H9 (cell line): ENCODE results near the gene COA6. TPM values are rescaled to one million over a fixed set of nuclear protein-coding genes. Genes with fewer than 3 reads are reported as not detected.

Experiments used
- DNase-seq: peaks from one replicate; pipeline ENCODE4 v3.0.0-alpha.2; 2017
- H2AFZ ChIP-seq: one replicate; pipeline ENCODE4 v1.6.1; 2013; ENCODE audit warnings: mild to moderate bottlenecking, low read length, control low read depth, moderate library complexity
- H2AK5ac ChIP-seq: 2 replicates; pipeline ENCODE4 v1.6.1; 2013; ENCODE audit warnings: low read length, control low read depth, mixed read lengths; ENCODE audit not compliant: insufficient read length
- H2BK120ac ChIP-seq: one replicate; pipeline ENCODE4 v1.6.1; 2013; ENCODE audit warnings: low read depth, mild to moderate bottlenecking, low read length, control low read depth, inconsistent platforms; ENCODE audit not compliant: poor library complexity, severe bottlenecking
- H2BK12ac ChIP-seq: 2 replicates; pipeline ENCODE4 v1.6.1; 2013; ENCODE audit warnings: low read length, control low read depth, mixed read lengths, low read depth; ENCODE audit not compliant: insufficient read length
- H2BK15ac ChIP-seq: 2 replicates; pipeline ENCODE4 v1.6.1; 2013; ENCODE audit warnings: low read depth, low read length, control low read depth
- H2BK20ac ChIP-seq: one replicate; pipeline ENCODE4 v1.6.1; 2013; ENCODE audit warnings: low read depth, mild to moderate bottlenecking, low read length, control low read depth, inconsistent platforms; ENCODE audit not compliant: poor library complexity, severe bottlenecking
- H2BK5ac ChIP-seq: 2 replicates; pipeline ENCODE4 v1.6.1; 2013; ENCODE audit warnings: low read length, control low read depth, mixed read lengths; ENCODE audit not compliant: insufficient read length
- H3K14ac ChIP-seq: 2 replicates; pipeline ENCODE4 v1.6.1; 2013; ENCODE audit warnings: low read length, control low read depth; ENCODE audit not compliant: insufficient read depth
- H3K18ac ChIP-seq: 2 replicates; pipeline ENCODE4 v1.6.1; 2013; ENCODE audit warnings: low read depth, mild to moderate bottlenecking, mixed read lengths, low read length, control low read depth; ENCODE audit not compliant: insufficient read length
- H3K23ac ChIP-seq: 2 replicates; pipeline ENCODE4 v1.6.1; 2013; ENCODE audit warnings: low read length, control low read depth, mixed read lengths, low read depth; ENCODE audit not compliant: insufficient read length
- H3K23me2 ChIP-seq: 2 replicates; pipeline ENCODE4 v1.6.1; 2013; ENCODE audit warnings: low read depth, mild to moderate bottlenecking, mixed read lengths, low read length, control low read depth; ENCODE audit not compliant: insufficient read length, poor library complexity, severe bottlenecking
- H3K27ac ChIP-seq: 2 replicates; pipeline ENCODE4 v1.5.1; 2013; ENCODE audit warnings: low read length, control low read depth, mixed read lengths, low read depth; ENCODE audit not compliant: insufficient read length
- H3K27me3 ChIP-seq: 2 replicates; pipeline ENCODE4 v1.6.1; 2013; ENCODE audit warnings: low read length, control low read depth, inconsistent platforms; ENCODE audit not compliant: insufficient read depth
- H3K4ac ChIP-seq: 2 replicates; pipeline ENCODE4 v1.6.1; 2013; ENCODE audit warnings: low read depth, mild to moderate bottlenecking, control low read depth, inconsistent platforms, low read length, moderate library complexity
- H3K4me1 ChIP-seq: 2 replicates; pipeline ENCODE4 v1.6.1; 2013; ENCODE audit warnings: low read length, control low read depth, inconsistent platforms; ENCODE audit not compliant: insufficient read depth
- H3K4me2 ChIP-seq: 2 replicates; pipeline ENCODE4 v1.6.1; 2013; ENCODE audit warnings: low read length, control low read depth, mixed read lengths; ENCODE audit not compliant: insufficient read length, insufficient read depth
- H3K56ac ChIP-seq: 2 replicates; pipeline ENCODE4 v1.6.1; 2013; ENCODE audit warnings: low read depth, mild to moderate bottlenecking, mixed read lengths, low read length, control low read depth; ENCODE audit not compliant: insufficient read length
- H3K79me1 ChIP-seq: 2 replicates; pipeline ENCODE4 v1.6.1; 2013; ENCODE audit warnings: low read depth, mild to moderate bottlenecking, moderate library complexity, low read length, control low read depth, inconsistent platforms; ENCODE audit not compliant: insufficient read depth, poor library complexity, severe bottlenecking
- H3K79me2 ChIP-seq: 2 replicates; pipeline ENCODE4 v1.6.1; 2013; ENCODE audit warnings: low read length, control low read depth, inconsistent platforms; ENCODE audit not compliant: insufficient read depth
- H3K9ac ChIP-seq: 2 replicates; pipeline ENCODE4 v1.6.1; 2013; ENCODE audit warnings: low read length, control low read depth, mixed read lengths; ENCODE audit not compliant: insufficient read length; ENCODE audit errors: extremely low read depth
- H3K9me3 ChIP-seq: one replicate; pipeline ENCODE4 v1.6.1; 2013; ENCODE audit warnings: low read depth, low read length, inconsistent platforms; ENCODE audit not compliant: control insufficient read depth
- H3T11ph ChIP-seq: one replicate; pipeline ENCODE4 v1.6.1; 2013; ENCODE audit warnings: mild to moderate bottlenecking, low read length, control low read depth, inconsistent platforms
- H4K20me1 ChIP-seq: one replicate; pipeline ENCODE4 v1.6.1; 2013; ENCODE audit not compliant: control insufficient read depth, insufficient read length, insufficient read depth
- H4K5ac ChIP-seq: 2 replicates; pipeline ENCODE4 v1.6.1; 2013; ENCODE audit warnings: low read depth, mild to moderate bottlenecking, mixed read lengths, low read length, control low read depth; ENCODE audit not compliant: insufficient read length
- H4K8ac ChIP-seq: replicated peaks from 2 replicates; pipeline ENCODE4 v1.6.1; 2013; ENCODE audit warnings: low read length, control low read depth, mixed read lengths, low read depth; ENCODE audit not compliant: insufficient read length
- H4K91ac ChIP-seq: 2 replicates; pipeline ENCODE4 v1.6.1; 2013; ENCODE audit warnings: low read depth, mild to moderate bottlenecking, moderate library complexity, mixed read lengths, low read length, control low read depth; ENCODE audit not compliant: insufficient read length
- H3K27ac Mint-ChIP-seq, 3 experiments: 2 replicates in 2 of 3; 3 replicates in 1 of 3; pipeline ENCODE4 v1.8.0; 2020 to 2021; ENCODE audit warnings: mixed read lengths in 3 of 3, mild to moderate bottlenecking in 1 of 3, moderate library complexity in 1 of 3
- H3K27me3 Mint-ChIP-seq: 2 replicates; pipeline ENCODE4 v1.8.0; 2021; ENCODE audit warnings: low read depth, mild to moderate bottlenecking, moderate library complexity, mixed read lengths
- H3K36me3 Mint-ChIP-seq, 3 experiments: 2 replicates in 2 of 3; 3 replicates in 1 of 3; pipeline ENCODE4 v1.8.0; 2020 to 2021; ENCODE audit warnings: low read depth in 3 of 3, mixed read lengths in 3 of 3; ENCODE audit not compliant: insufficient read depth in 1 of 3
- H3K4me1 Mint-ChIP-seq, 2 experiments: 2 replicates each; pipeline ENCODE4 v1.8.0; 2020; ENCODE audit warnings: mixed read lengths in 2 of 2
- H3K4me3 Mint-ChIP-seq, 2 experiments: 2 replicates in 1 of 2; 3 replicates in 1 of 2; pipeline ENCODE4 v1.8.0; 2020 to 2021; ENCODE audit warnings: mild to moderate bottlenecking in 2 of 2, mixed read lengths in 2 of 2, moderate library complexity in 1 of 2
- H3K9me3 Mint-ChIP-seq, 2 experiments: 2 replicates in 1 of 2; 3 replicates in 1 of 2; pipeline ENCODE4 v1.8.0; 2020; ENCODE audit warnings: mild to moderate bottlenecking in 2 of 2, mixed read lengths in 2 of 2, moderate library complexity in 1 of 2
- CTCF ChIP-seq: fragments of 200-600 bp; sonication (generic); conservative IDR thresholded peaks from 3 replicates; pipeline ENCODE4 v1.8.0; 2021; ENCODE audit warnings: antibody characterized with exemption, mild to moderate bottlenecking
- WGBS: extraction: QIAGEN DNeasy Blood & Tissue Kit; methylation state at CpG from one replicate; pipeline ENCODE4 v1.1.7; 2013; ENCODE audit warnings: missing lambda C conversion rate, low lambda C conversion rate, mixed read lengths; ENCODE audit not compliant: insufficient read length; ENCODE audit errors: extremely low coverage; 5-methylcytosine and 5-hydroxymethylcytosine counted together
- total RNA-seq: library from RNA; stranded (reverse); gene quantifications from 2 replicates; pipeline ENCODE4 v1.2.1, GENCODE V29; 2021

Gene COA6
- total RNA-seq, 1 experiment from 2014 or later, result 42.3 TPM

DNA sequence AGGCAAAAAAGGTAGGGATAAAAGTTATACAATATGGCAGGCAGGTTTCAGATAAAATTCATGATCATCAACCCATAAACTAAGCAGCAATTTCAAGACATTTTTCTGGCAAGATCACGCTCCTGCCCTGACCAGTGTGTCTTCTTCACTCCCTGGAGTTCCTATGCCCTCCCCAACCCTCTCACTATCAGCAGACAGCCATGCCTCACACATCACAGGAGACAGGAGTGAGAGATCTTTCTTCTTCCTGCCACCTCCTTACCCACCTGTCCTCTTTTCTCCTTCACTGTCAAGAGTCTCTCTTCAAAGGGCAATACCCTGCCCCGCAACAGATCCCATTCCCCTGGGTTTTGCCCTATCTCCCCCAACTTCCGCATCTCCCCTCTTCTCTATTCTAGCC, 28.4 kb downstream of the COA6 start:
- Histone ChIP-seq H3K4me1 (no peaks in the 10 kb centered on the region), H3K4me2 (no peak overlapping the region), H2BK12ac (no peak overlapping the region), H3K4ac (no peak overlapping the region), H3K27me3 (no peaks in the 10 kb centered on the region), H4K91ac (no peak overlapping the region), H3K27ac (no peak overlapping the region), H2BK5ac (no peak overlapping the region), H3T11ph (no peak overlapping the region), H2BK120ac (no peak overlapping the region), H3K23me2 (no peaks in the 10 kb centered on the region), H3K18ac (no peak overlapping the region), H3K56ac (no peak overlapping the region), H3K79me2 (no peaks in the 10 kb centered on the region), H2BK20ac (no peak overlapping the region), H4K20me1 (no peaks in the 10 kb centered on the region), H2AFZ (no peak overlapping the region), H2AK5ac (no peak overlapping the region), H3K79me1 (no peaks in the 10 kb centered on the region), H3K9ac (no peak overlapping the region), H4K8ac (no peak overlapping the region), H2BK15ac (no peak overlapping the region), H4K5ac (no peak overlapping the region), H3K23ac (no peak overlapping the region), H3K9me3 (no peaks in the 10 kb centered on the region), H3K14ac (no peak overlapping the region)
- no peak for DNase-seq
- WGBS, result no CpG with 5 or more reads among the region's 3 CpGs
- Mint-ChIP-seq H3K27me3 (no peaks in the 10 kb centered on the region; the same call in 1 of the 2 replicates), H3K4me1 (no peaks in the 10 kb centered on the region), H3K36me3 (peaks cover 3 to 23% (median 13%) of the 10 kb centered on the region in 3 experiments), H3K9me3 (peaks cover 3 to 4% of the 10 kb centered on the region in 2 experiments; a peak in 3 of 5 replicates), H3K4me3 (no peak overlapping the region), H3K27ac (peak overlapping the region; percentile 14 to 88 (median 22); a peak in 4 of 7 replicates)
- no peak for TF ChIP-seq CTCF
